ENCODE measurements around the gene SKP1.
A peak's percentile ranks its signal among the peaks of the same experiment; 100 is the strongest.
"Not testable (repeated sequence)": the region's sequence is repeated elsewhere in the genome, so short reads cannot be mapped to it uniquely, and the experiment has no call there.

SKP1 gene

GRCh38 chr5:134176511-134177368 is at the start of gene SKP1:
TSS of gene SKP1 (minus strand) at chr5:134176950. CDS start at chr5:134174022, 2,928 bp downstream.
- DNase-seq (ENCODE audit: low spot score): peak; percentile 92

DNA sequence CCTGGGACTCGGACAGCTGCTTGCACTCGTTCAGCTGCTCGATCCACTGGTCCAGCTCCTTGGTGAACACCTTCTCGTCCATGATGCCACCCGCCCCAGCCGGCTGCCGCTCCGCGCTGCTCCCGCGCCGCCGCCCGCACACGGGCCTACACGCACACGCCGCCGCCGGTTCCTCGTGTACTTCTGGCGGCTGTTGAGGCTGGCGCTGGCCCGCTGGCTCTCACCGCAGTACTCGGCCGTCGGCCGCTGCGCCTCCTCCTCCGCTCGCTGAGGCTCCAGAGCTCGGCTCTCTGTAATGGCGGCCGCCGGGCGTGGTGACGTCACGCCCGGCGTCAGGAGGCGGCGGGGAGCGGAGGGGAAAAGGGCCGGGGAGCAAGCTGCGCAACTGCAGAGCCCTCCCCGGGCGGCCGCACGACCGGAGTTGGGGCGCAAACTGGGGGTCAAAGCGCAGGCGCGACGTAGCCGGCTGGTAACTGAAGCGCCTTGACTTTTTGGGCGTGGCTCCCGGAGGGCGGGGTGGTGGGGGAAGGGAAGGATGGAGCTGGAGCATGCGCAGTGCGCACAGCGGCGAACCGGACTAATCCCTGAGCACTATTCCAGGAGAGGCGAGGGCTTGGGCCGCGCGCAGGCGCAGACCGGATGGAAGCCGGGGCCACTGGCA is 49.2 kb upstream of the SKP1 start, which contains the start of gene PPP2CA:
Gene PPP2CA (minus strand): TSS at position 294 of the 661 bp plus-strand sequence. CDS start 212 bp downstream, at position 82.
- DNase-seq (ENCODE audit: low spot score): peak; percentile 99

GRCh38 chr5:134224888-134225779 is 48.4 kb upstream of the SKP1 start:
- peak; percentile 82 for DNase-seq (ENCODE audit: low spot score)

DNA sequence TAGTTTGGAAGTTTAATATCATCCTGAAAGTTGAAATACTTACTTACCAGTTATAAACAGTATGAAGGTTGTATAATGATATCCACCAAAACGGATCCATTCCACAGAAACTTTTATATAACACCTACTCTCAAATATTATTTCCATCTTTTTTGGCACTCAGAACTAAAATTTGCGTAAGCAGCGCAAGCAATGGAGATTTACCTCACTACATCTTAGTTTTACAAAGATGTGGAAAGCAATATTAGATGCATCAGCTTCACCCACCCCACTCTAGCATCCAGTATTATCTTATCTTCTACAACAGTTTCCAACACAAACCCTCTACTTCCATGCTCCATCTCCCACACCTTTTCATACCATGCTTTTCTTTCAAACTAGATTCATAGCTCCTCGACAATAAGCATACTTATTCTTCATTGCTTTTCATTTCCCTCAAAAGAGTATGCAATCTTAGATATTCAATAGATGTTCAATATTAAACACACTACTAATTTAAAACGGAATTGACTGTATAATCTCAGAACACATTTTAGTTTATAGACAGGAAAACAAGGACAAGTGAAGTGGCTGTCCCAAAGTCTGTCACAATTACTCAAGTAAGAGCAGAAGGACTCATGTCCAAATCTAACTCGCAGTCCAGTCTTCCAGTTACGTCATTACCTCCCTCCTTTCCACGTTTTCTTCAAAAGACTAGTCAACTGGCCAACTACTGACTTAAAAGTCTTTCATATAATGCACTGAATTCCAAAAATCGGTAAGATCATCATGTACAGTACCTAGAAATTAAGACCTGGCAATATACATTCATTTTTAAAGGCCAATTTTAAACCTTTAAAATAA is 46.9 kb upstream of the SKP1 start:
- peak; percentile 55 for DNase-seq (ENCODE audit: low spot score)

GRCh38 chr5:134221690-134222089 is 44.9 kb upstream of the SKP1 start:
- DNase-seq (ENCODE audit: low spot score): not testable (repeated sequence)

DNA sequence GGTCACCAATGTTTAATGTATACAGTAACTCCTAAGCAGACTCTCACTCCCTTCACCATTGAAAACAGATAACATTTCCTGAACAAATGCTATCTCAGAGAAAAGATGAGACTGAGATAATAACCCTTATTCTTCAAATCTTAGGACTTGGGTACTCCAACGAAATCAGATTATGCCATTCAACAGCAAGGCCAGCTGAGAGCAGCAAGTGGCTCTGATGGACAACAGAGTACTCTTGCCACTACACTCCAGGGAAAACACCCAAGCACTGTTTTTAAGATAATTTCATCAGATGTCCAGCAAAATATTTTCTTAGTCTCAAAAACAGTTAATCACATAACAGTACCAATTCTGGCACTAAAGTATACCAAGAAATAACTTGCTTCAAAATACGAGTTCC is 39.0 kb upstream of the SKP1 start:
- DNase-seq (ENCODE audit: low spot score): no peak

DNA sequence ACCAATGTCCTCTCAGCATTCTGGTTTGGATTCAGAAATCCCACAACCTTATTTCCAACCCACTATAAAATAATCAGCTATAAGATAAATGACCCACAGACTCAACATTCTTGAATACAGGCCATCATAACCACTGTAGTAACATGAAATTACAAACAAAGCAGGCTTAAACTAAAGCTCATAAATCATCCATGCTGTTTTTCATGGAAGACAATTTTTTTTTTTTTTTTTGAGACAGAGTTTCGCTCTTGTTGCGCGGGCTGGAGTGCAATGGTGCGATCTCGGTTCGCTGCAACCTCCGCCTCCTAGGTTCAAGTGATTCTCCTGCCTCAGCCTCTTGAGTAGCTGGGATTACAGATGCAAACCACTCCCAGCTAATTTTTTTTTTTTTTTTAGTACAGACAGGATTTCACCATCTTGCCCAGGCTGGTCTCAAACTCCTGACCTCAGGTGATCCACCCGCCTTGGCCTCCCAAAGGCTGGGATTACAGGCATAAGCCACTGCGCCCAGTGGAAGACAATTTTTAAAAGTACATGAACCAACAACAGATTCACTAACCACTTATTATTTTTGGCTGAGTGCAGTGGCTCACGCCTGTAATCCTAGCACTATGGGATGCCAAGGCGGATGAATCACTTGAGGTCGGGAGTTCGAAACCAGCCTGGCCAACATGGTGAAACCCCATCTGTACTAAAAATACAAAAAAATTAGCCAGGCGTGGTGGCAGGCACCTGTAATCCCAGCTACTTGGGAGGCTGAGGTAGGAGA is 34.7 kb upstream of the SKP1 start:
- DNase-seq (ENCODE audit: low spot score): not testable (repeated sequence)

DNA sequence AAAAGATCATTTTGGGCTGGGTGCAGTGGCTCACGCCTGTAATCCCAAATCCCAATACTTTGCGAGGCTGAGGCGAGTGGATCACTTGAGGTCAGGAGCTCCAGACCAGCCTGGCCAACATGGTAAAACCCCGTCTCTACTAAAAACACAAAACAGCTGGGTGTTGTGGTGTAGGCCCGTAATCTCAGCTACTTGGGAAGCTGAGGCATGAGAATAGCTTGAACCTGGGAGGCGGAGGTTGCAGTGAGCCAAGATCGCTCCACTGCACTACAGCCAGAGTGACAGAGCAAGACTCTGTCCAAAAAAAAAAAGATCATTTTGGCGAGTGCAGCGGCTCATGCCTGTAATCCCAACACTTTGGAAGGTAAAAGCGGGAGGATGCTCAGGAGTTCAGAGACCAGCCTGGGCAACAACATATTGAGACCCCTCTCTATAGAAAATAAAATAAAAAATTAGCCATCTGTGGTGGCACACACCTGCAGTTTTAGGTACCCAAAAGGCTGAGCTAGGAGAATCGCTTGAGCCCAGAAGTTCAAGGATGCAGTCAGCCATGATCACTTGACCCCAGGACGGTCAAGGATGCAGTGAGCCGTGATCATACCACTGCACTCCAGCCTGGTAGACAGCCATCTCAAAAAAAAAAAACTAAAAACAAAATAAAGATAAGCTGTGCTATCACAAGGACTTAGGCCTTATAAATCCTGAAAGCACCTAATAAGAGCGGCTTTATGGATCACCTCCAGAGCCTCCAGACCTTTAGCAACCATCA is 32.9 kb upstream of the SKP1 start:
- DNase-seq (ENCODE audit: low spot score): no peak

GRCh38 chr5:134207696-134208095 is 30.9 kb upstream of the SKP1 start:
- DNase-seq (ENCODE audit: low spot score): no peak

- DNase-seq (ENCODE audit: low spot score): no peak
Observed at GRCh38 chr5:134206627-134207160, 29.9 kb upstream of the SKP1 start.

DNA sequence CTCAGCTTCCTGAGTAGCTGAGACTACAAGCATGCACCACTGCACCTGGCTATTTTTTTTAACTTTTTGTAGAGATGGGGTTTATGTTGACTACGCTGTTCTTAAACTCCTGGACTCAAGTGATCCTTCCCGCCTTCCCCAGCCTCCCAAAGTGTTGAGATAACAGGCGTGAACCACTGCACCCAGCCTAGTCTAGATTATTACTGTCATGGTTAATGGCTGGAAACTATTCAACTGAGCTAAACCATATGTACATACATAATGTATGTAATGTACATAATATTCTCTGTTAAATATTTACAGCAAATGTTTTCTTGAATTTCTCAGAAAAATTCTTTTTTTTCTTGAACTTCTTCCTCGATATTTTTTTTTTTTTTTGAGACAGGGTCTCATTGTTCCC is 27.8 kb upstream of the SKP1 start:
- no peak for DNase-seq (ENCODE audit: low spot score)

GRCh38 chr5:134203630-134204029 is 26.9 kb upstream of the SKP1 start:
- no peak for DNase-seq (ENCODE audit: low spot score)

GRCh38 chr5:134195666-134196065 is 18.9 kb upstream of the SKP1 start:
- no peak for DNase-seq (ENCODE audit: low spot score)

GRCh38 chr5:134189031-134189430 is 12.3 kb upstream of the SKP1 start:
- no peak for DNase-seq (ENCODE audit: low spot score)

- DNase-seq (ENCODE audit: low spot score): no peak
Observed at GRCh38 chr5:134188092-134188491, 11.3 kb upstream of the SKP1 start.

GRCh38 chr5:134184155-134185135 is 7.7 kb upstream of the SKP1 start:
- peak; percentile 90 for DNase-seq (ENCODE audit: low spot score)

GRCh38 chr5:134183481-134183880 is 6.7 kb upstream of the SKP1 start:
- no peak for DNase-seq (ENCODE audit: low spot score)

- DNase-seq (ENCODE audit: low spot score): no peak
Observed at GRCh38 chr5:134178096-134178419, 1.3 kb upstream of the SKP1 start.
